DMS114 treated with DMSO at 0.1 percent for 48 hours (cell line): ENCODE data around the gene FCN1.
"Not testable (repeated sequence)": the region's sequence is repeated elsewhere in the genome, so short reads cannot be mapped to it uniquely, and the experiment has no call there.

Experiments
- DNase-seq: peaks from one replicate; lab custom pipeline; 2025; ENCODE audit not compliant: unreplicated experiment; lab: John Stamatoyannopoulos, UW

FCN1 gene

DNA sequence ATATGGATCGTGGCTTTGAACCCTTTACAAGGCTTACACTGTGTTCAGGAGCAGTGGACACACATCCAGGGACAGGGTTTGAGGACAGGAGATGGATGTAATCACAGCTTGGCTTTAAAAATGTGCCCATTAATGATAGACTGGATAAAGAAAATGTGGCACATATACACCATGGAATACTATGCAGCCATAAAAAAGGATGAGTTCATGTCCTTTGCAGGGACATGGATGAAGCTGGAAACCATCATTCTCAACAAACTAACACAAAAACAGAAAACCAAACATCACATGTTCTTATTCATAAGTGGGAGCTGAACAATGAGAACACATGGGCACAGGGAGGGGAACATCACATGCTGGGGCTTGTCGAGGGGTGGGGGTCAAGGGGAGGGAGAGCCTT is 60.3 kb downstream of the FCN1 start:
- not testable (repeated sequence) for DNase-seq

DNA sequence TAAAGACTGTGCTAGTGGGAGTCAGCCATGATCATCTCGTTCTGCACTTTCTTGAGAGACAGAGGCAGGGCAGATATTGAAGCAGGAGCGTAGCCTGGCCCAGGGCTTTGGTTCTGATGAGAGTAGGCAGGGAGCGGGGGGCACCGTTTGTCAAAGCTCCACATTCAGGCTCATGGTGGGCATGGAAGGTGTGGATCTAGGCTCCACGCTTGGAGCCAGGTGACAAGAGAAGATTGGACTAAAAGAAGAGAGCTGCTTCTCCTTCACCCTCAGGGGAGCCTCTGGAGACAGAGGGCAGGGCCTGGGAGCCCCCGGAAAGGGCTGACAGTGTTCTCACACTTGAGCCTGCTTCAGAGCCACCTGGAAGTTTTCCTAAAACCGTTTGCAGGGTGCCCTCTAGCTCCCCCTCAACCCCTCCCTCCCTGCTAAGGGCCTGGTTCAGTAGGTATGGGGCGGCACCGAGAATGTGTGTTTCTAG is 61.8 kb downstream of the FCN1 start:
- no peak for DNase-seq
